Endothelial cell (in vitro differentiated cells): Measurements from ENCODE around the gene ADGRG6. TPM values are rescaled to one million over a fixed set of nuclear protein-coding genes. Genes with fewer than 3 reads are reported as not detected.

Experiments
- DNase-seq: peaks from one replicate; pipeline ENCODE4 v3.0.0; 2021; ENCODE audit warnings: low spot score
- H3K27ac Mint-ChIP-seq: one replicate; pipeline ENCODE4 v1.8.0; 2021; ENCODE audit warnings: mixed read lengths, inconsistent platforms; ENCODE audit not compliant: unreplicated experiment
- H3K27me3 Mint-ChIP-seq: one replicate; pipeline ENCODE4 v1.8.0; 2021; ENCODE audit warnings: mild to moderate bottlenecking, moderate library complexity, mixed read lengths, inconsistent platforms; ENCODE audit not compliant: unreplicated experiment
- H3K36me3 Mint-ChIP-seq: one replicate; pipeline ENCODE4 v1.8.0; 2021; ENCODE audit warnings: mild to moderate bottlenecking, low read depth, mixed read lengths, inconsistent platforms; ENCODE audit not compliant: unreplicated experiment
- H3K4me1 Mint-ChIP-seq: one replicate; pipeline ENCODE4 v1.8.0; 2021; ENCODE audit warnings: mild to moderate bottlenecking, mixed read lengths, inconsistent platforms; ENCODE audit not compliant: unreplicated experiment
- H3K4me3 Mint-ChIP-seq: one replicate; pipeline ENCODE4 v1.8.0; 2021; ENCODE audit warnings: mild to moderate bottlenecking, mixed read lengths, inconsistent platforms; ENCODE audit not compliant: unreplicated experiment
- H3K9me3 Mint-ChIP-seq: one replicate; pipeline ENCODE4 v1.8.0; 2021; ENCODE audit warnings: mixed read lengths, inconsistent platforms; ENCODE audit not compliant: unreplicated experiment
- total RNA-seq: library from RNA; stranded (reverse); fragmentation: NEBNext Ultra II Directional; extraction: Animal tissue kit (Norgen Biotek cat#: 25700); gene quantifications from one replicate; pipeline ENCODE4 v1.2.1, GENCODE V29; 2021; ENCODE audit not compliant: unreplicated experiment
- TF ChIP-seq, protein P1 (sequence below): fragments of 200-600 bp; sonication (generic); IDR thresholded peaks from one replicate; pipeline ENCODE4 v1.5.0; 2021; ENCODE audit warnings: antibody characterized with exemption; ENCODE audit not compliant: unreplicated experiment

Gene ADGRG6
- total RNA-seq, 1 donor from 2014 or later, result 8.8 TPM

DNA sequence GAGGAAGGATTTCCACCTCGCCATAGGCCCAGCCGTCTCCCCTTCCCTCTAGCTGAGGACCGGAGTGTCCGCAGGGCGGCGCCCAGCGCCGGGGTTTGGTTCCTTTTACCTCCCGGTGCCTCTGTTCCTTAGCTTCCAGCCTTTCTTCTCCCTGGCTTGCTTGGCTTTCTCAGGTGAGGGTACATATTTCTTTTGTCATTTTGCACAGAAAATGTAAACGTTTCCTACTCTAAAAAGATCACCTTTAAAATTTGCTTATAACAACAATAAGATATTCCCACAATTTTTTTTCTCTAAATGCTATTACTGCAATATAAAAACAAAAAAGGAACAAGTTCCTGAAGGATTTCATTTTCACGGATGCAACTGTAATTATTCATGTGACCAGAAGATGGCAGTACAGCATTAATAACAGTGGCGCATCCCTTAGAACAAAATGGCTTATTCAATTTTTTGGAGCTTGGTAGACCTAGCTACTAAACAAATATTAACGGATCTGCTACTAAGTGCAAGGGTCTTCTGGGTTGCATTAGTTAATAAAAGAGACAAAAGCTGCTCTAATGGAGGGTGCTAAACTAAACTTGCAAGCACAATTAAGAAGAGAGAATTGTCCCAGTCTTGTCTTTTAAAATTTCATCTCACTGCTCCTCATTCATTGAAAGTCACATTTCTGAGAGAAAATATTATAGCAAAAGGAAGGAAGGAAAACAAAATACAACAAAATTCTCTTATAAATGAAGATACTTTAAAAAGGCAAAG is 172.9 kb downstream of the ADGRG6 start:
- TF ChIP-seq, protein P1, sequence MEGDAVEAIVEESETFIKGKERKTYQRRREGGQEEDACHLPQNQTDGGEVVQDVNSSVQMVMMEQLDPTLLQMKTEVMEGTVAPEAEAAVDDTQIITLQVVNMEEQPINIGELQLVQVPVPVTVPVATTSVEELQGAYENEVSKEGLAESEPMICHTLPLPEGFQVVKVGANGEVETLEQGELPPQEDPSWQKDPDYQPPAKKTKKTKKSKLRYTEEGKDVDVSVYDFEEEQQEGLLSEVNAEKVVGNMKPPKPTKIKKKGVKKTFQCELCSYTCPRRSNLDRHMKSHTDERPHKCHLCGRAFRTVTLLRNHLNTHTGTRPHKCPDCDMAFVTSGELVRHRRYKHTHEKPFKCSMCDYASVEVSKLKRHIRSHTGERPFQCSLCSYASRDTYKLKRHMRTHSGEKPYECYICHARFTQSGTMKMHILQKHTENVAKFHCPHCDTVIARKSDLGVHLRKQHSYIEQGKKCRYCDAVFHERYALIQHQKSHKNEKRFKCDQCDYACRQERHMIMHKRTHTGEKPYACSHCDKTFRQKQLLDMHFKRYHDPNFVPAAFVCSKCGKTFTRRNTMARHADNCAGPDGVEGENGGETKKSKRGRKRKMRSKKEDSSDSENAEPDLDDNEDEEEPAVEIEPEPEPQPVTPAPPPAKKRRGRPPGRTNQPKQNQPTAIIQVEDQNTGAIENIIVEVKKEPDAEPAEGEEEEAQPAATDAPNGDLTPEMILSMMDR, result peak; percentile 90
- Mint-ChIP-seq H3K36me3 (no peaks in the 10 kb centered on the region), H3K9me3 (no peaks in the 10 kb centered on the region), H3K4me3 (no peak overlapping the region), H3K27me3 (no peaks in the 10 kb centered on the region), H3K4me1 (no peaks in the 10 kb centered on the region), H3K27ac (no peak overlapping the region)
- peak; percentile 78 for DNase-seq

DNA sequence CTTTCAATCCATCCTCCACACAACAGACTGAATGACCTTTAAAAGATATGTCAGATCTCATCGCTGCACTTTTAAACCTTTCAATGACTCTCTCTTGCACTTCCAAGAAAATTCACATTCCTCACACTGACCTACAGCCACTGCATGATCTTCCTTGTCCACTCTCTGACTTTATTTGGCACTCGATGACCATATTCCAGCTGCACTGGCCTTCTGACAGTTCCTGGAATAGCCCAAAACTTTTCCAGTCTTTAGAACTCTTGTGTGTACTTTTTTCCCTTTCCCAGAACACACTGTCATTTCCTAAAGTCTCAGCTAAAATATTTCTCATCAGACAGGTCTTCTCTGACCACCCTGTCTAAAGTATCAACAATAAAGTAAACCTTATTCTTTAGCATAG is 174.6 kb downstream of the ADGRG6 start:
- H3K4me1 Mint-ChIP-seq, result no peaks in the 10 kb centered on the region
- no peak for DNase-seq
- no peaks in the 10 kb centered on the region for H3K36me3 Mint-ChIP-seq
- no peak overlapping the region for H3K4me3 Mint-ChIP-seq
- no peak overlapping the region for H3K27ac Mint-ChIP-seq
- TF ChIP-seq, protein P1, result no peak
- H3K9me3 Mint-ChIP-seq, result no peaks in the 10 kb centered on the region
- H3K27me3 Mint-ChIP-seq, result no peaks in the 10 kb centered on the region

- no peak for DNase-seq
- TF ChIP-seq, protein P1, result no peak
- no peak overlapping the region for H3K4me3 Mint-ChIP-seq
- no peaks in the 10 kb centered on the region for H3K9me3 Mint-ChIP-seq
- no peaks in the 10 kb centered on the region for H3K27me3 Mint-ChIP-seq
- no peak overlapping the region for H3K27ac Mint-ChIP-seq
- no peaks in the 10 kb centered on the region for H3K4me1 Mint-ChIP-seq
- no peaks in the 10 kb centered on the region for H3K36me3 Mint-ChIP-seq
Observed at GRCh38 chr6:142478117-142478516, 176.3 kb downstream of the ADGRG6 start.

DNA sequence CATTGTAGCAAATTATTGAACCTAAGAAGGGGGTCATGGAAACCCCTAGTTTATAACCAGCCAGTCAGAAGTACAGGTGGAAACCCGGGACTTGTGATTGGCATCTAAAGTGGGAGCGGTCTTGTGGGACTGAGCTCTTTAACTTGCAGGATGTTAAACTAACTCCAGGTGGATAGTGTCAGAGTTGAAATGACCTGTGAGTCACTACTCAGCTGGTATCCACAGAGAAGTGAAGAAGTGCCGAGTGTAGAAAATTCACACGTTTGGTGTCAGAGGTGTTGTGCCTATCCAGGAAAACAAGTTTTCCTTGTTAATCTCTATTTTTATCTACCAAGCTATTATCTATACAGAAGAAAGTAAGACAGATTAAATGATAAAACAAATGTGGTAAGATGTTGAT is 179.7 kb downstream of the ADGRG6 start:
- DNase-seq, result no peak
- Mint-ChIP-seq H3K4me1 (no peaks in the 10 kb centered on the region), H3K27me3 (no peaks in the 10 kb centered on the region), H3K36me3 (no peaks in the 10 kb centered on the region), H3K9me3 (no peaks in the 10 kb centered on the region), H3K27ac (no peak overlapping the region), H3K4me3 (no peak overlapping the region)
- TF ChIP-seq, protein P1, result no peak

- DNase-seq, result no peak
- Mint-ChIP-seq H3K9me3 (no peaks in the 10 kb centered on the region), H3K4me1 (no peaks in the 10 kb centered on the region), H3K36me3 (no peaks in the 10 kb centered on the region), H3K27ac (no peak overlapping the region), H3K4me3 (no peak overlapping the region), H3K27me3 (no peaks in the 10 kb centered on the region)
- TF ChIP-seq, protein P1, result no peak
Observed at GRCh38 chr6:142482249-142482648, 180.4 kb downstream of the ADGRG6 start.
